ENCODE data around the gene PKNOX2.

PKNOX2 gene

GRCh38 chr11:125449565-125449964 is 285.0 kb downstream of the PKNOX2 start:
- no peak for TF ChIP-seq CTCF (IDR thresholded peaks at IDR 0.05; ENCODE audit: low read length, missing control alignments)
- DNase-seq (ENCODE audit: low read depth), result no peak

GRCh38 chr11:125451400-125452124 is 287.0 kb downstream of the PKNOX2 start:
- H3K4me3 ChIP-seq (replicated peaks; ENCODE audit: low read depth, low read length), result no peak overlapping the region
- peak; percentile 59 for DNase-seq (ENCODE audit: low read depth)
- no peak for TF ChIP-seq CTCF (IDR thresholded peaks at IDR 0.05; ENCODE audit: low read length, missing control alignments)

More at GRCh38 chr11:125449565-125449964, 285.0 kb downstream of the PKNOX2 start:
- H3K4me3 ChIP-seq (replicated peaks; ENCODE audit: low read depth, low read length), result no peak overlapping the region

GRCh38 chr11:125452125-125452470 is 287.5 kb downstream of the PKNOX2 start:
- DNase-seq (ENCODE audit: low read depth), result no peak
- no peak for TF ChIP-seq CTCF (IDR thresholded peaks at IDR 0.05; ENCODE audit: low read length, missing control alignments)
- H3K4me3 ChIP-seq (replicated peaks; ENCODE audit: low read depth, low read length), result no peak overlapping the region

- no peak for DNase-seq (ENCODE audit: low read depth)
- no peak overlapping the region for H3K4me3 ChIP-seq (replicated peaks; ENCODE audit: low read depth, low read length)
- TF ChIP-seq CTCF (IDR thresholded peaks at IDR 0.05; ENCODE audit: low read length, missing control alignments), result no peak
These were observed 289.5 kb downstream of the PKNOX2 start for GRCh38 chr11:125454047-125454446.

- no peak for DNase-seq (ENCODE audit: low read depth)
- H3K4me3 ChIP-seq (replicated peaks; ENCODE audit: low read depth, low read length), result no peak overlapping the region
- no peak for TF ChIP-seq CTCF (IDR thresholded peaks at IDR 0.05; ENCODE audit: low read length, missing control alignments)
These were observed 291.3 kb downstream of the PKNOX2 start for GRCh38 chr11:125455851-125456250.

GRCh38 chr11:125457814-125458343 is 293.3 kb downstream of the PKNOX2 start:
- no peak for TF ChIP-seq CTCF (IDR thresholded peaks at IDR 0.05; ENCODE audit: low read length, missing control alignments)
- DNase-seq (ENCODE audit: low read depth), result peak; percentile 84
- no peak overlapping the region for H3K4me3 ChIP-seq (replicated peaks; ENCODE audit: low read depth, low read length)

- no peak for TF ChIP-seq CTCF (IDR thresholded peaks at IDR 0.05; ENCODE audit: low read length, missing control alignments)
These were observed 295.7 kb downstream of the PKNOX2 start for GRCh38 chr11:125460275-125460674.

More at GRCh38 chr11:125460275-125460674, 295.7 kb downstream of the PKNOX2 start:
- no peak overlapping the region for H3K4me3 ChIP-seq (replicated peaks; ENCODE audit: low read depth, low read length)
- no peak for DNase-seq (ENCODE audit: low read depth)

Data from fibroblast of pulmonary artery (primary cell).